Measurements from ENCODE around the gene DNAJC5. TPM values are rescaled to one million over a fixed set of nuclear protein-coding genes. Genes with fewer than 3 reads are reported as not detected.
"Not testable (repeated sequence)": the region's sequence is repeated elsewhere in the genome, so short reads cannot be mapped to it uniquely, and the experiment has no call there.

DNAJC5 gene
- total RNA-seq, 2 donors from 2014 or later, result 46.8 to 53.4 TPM

DNA sequence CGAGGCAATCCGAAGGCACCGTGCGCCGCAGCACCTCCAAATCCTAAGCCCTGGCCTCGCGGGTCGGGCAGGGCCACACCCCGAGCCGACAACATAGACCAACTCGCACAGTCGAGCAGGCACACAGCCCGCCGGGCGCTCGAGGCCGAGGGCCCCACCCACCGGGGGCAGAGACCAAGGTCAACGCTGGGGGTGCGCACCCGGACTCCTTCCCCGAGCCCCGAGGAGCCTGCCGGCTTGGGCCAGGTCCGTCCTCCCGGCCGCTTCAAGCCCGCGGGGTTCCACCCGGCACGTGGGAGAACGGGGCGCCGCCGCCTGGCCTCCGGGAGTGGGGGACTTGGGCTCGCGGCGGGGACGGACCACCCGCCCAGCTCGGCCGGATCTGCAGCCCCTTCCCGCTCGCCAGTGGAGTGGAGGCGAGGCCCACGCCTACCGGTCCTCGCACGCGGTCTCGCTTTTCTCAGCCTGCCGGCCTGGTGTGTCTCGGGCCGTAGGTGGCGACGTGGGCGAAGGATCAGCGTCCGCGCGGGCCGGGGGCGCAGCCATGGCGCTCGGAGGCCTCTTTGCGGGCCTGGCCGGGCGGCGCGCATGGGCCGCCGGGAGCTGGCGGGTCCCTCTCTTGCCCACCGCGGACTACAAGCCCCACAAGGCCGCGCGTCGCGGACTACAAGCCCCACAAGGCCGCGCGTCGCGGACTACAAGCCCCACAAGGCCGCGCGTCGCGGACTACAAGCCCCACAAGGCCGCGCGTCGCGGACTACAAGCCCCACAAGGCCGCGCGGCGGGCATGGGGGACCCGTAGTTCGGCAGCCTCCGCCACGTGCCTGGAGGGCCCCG, 61.1 kb downstream of the DNAJC5 start, which contains the start of gene UCKL1:
UCKL1 (minus strand) TSS at position 590 of the 837 bp plus-strand sequence; CDS start at position 546, 44 bp downstream.
- H3K4me3 Mint-ChIP-seq, result peak within 1 kb of the TSS; percentile 81
- H3K9me3 Mint-ChIP-seq, result no peaks in the 10 kb centered on the region
- peak; percentile 81 for ATAC-seq (replicated peaks)
- H3K27me3 Mint-ChIP-seq, result no peaks in the 10 kb centered on the region
- peak within 1 kb of the TSS; percentile 90 for H3K27ac Mint-ChIP-seq
- peaks cover 8% of the 10 kb centered on the region for H3K36me3 Mint-ChIP-seq (ENCODE audit: low read depth)
- H3K4me1 Mint-ChIP-seq, result peaks cover 12% of the 10 kb centered on the region

DNA sequence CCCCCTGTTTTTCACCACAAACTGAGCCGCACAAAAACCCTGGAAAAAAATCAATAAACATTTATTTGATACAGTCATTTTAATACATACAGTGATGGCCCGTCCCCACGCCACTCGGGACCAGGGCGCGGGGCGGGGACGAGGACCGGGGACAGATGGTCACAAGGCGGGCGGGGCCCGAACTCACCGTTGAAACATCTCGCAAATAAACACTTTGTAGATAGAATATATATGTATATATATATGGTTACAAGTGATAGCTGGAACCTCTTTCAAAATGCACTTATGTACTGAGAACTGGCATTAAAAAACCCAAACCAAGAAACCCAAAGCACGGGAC, 61.7 kb downstream of the DNAJC5 start:
- peak overlapping the region; percentile 90 for H3K27ac Mint-ChIP-seq
- H3K4me3 Mint-ChIP-seq, result peak overlapping the region; percentile 81
- ATAC-seq (replicated peaks), result peak; percentile 14
- H3K9me3 Mint-ChIP-seq, result no peaks in the 10 kb centered on the region
- no peaks in the 10 kb centered on the region for H3K27me3 Mint-ChIP-seq
- peaks cover 12% of the 10 kb centered on the region for H3K4me1 Mint-ChIP-seq
- H3K36me3 Mint-ChIP-seq (ENCODE audit: low read depth), result peaks cover 8% of the 10 kb centered on the region

DNA sequence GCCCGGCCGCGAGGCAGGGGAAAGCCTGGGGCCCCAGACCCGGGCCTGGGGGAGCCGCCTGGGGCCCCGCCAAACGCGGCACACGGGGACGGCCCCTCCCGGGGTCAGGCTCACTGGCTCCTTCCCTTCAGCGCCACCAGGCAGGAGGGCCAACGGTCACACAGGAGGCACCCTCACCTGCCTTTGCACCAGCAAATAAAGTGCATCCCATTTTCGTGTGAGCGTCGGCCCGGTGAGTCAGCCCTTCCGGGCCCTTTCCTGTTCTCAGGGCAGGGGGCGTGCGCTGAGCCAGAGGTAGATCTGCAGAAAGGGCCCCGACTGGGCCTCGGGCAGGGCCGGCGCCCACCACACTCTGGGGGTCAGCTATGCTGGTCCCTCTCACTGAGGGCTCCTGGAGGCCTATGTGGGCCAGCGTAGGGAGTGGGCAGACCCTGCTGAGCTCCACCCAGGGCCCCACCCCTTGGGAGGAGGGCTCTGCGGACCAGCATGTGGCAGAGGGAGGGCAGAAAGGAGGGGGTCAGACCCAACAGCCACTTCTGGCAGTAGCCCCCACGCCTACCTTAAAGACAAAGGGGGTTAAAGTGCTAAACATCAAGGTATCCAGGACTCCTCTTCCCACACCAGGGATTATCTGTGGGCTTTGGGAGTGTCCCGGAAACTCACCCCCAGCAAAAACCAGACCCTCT, 62.2 kb downstream of the DNAJC5 start:
- peaks cover 12% of the 10 kb centered on the region for H3K4me1 Mint-ChIP-seq
- peak overlapping the region; percentile 81 for H3K4me3 Mint-ChIP-seq
- H3K27ac Mint-ChIP-seq, result peak overlapping the region; percentile 90
- peak; percentile 69 for ATAC-seq (replicated peaks)
- H3K36me3 Mint-ChIP-seq (ENCODE audit: low read depth), result peaks cover 8% of the 10 kb centered on the region
- no peaks in the 10 kb centered on the region for H3K9me3 Mint-ChIP-seq
- H3K27me3 Mint-ChIP-seq, result no peaks in the 10 kb centered on the region

DNA sequence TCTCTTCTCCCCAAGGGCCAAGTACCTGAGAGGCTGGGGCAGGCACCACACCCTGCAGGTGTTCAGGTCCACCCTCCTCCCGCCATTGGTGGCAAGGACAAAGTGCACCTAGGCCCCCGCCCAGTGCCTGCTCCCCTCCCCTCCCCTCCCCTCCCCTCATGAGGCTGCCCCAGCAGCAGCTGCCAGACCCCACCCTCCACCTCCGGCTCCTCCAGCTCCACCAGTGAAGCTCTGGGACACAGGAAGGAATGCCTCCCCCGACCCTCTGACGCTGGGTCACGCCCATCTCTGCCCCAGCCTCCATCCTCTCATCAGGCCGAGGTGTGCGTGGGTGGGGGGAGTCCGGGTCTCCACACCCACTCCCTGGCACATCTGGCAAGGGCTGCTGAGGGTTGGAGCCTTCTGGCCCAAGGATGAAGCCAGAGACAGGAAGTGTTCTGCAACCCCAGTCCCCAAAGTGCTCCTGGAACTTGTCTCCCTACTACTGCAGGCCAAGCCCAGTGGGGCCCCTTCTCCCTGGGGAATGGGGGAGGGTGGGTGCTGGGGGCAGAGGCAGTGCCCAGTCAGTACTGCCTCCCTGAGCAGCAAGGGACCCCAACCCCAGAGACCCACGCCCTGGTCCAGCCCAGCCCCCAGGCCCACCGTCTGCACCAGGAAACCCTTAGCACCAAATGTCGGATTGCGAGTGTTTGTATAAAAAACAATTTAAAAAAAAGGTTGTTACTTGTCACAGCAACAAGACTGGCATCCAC, 62.9 kb downstream of the DNAJC5 start:
- no peaks in the 10 kb centered on the region for H3K27me3 Mint-ChIP-seq
- peak overlapping the region; percentile 90 for H3K27ac Mint-ChIP-seq
- H3K4me1 Mint-ChIP-seq, result peaks cover 12% of the 10 kb centered on the region
- H3K9me3 Mint-ChIP-seq, result no peaks in the 10 kb centered on the region
- peaks cover 8% of the 10 kb centered on the region for H3K36me3 Mint-ChIP-seq (ENCODE audit: low read depth)
- peak overlapping the region; percentile 81 for H3K4me3 Mint-ChIP-seq
- peak; percentile 5 for ATAC-seq (replicated peaks)

DNA sequence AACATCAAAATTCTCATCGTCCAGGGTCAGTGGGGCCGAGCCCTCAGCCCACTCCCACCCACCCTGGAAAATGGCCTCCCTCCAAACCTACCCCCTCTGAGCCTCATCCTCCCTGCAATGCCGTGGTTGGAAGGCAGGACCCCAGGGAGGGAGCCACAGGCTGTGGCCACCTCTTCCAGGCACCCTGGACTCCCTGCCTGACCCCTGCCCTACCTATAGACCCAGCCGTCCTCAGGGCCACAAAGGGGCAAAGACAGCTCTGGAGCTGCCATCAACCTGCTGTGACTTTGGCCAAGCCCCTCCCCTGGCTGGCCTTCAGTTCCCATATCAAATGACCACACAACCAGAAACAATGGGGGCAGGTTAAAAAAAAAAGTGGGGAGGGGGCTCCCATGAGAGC, 63.5 kb downstream of the DNAJC5 start:
- peak overlapping the region; percentile 90 for H3K27ac Mint-ChIP-seq
- no peaks in the 10 kb centered on the region for H3K27me3 Mint-ChIP-seq
- H3K36me3 Mint-ChIP-seq (ENCODE audit: low read depth), result peaks cover 8% of the 10 kb centered on the region
- H3K4me1 Mint-ChIP-seq, result peaks cover 11% of the 10 kb centered on the region
- H3K4me3 Mint-ChIP-seq, result peak overlapping the region; percentile 81
- no peaks in the 10 kb centered on the region for H3K9me3 Mint-ChIP-seq
- ATAC-seq (replicated peaks), result no peak

DNA sequence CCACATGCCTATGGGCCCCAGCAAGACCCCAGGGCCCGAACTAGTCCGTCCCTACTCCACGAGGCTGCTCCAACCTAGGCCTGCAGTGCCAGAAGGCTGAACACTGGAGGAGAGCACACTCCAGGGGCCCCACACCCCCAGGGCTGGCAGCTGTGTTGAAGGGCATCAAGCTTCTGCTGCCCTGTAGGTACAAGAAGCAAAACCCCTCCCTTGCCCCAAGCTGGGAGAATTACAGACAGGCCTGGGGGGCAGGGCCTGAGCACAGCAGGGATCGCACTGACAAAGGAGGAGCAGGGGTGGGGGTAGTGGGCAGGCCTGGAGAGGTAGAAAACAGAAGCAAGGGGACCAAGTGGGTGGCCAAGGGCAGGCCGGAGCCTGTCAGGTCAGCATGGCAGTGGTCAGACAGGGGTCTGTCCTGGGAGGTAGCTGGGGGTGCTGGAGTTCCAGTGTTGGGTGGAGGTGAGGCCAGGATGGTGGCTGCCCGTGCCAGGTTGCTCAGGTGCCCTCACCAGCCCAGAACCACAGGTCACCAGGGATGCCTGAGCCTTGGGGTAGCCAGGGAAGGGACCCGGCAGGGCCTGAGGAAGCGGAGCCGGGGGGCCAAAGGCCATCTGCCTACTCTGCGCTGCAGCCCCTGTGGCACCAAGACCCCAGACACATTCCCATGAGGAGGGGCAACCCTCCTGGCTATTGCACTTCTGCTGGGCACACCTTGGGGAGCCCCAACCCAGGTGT, 64.2 kb downstream of the DNAJC5 start:
- Mint-ChIP-seq H3K4me1 (peaks cover 5% of the 10 kb centered on the region), H3K27ac (peak overlapping the region; percentile 90), H3K4me3 (no peak overlapping the region), H3K27me3 (no peaks in the 10 kb centered on the region), H3K9me3 (no peaks in the 10 kb centered on the region), H3K36me3 (ENCODE audit: low read depth) (peaks cover 5% of the 10 kb centered on the region)
- no peak for ATAC-seq (replicated peaks)

DNA sequence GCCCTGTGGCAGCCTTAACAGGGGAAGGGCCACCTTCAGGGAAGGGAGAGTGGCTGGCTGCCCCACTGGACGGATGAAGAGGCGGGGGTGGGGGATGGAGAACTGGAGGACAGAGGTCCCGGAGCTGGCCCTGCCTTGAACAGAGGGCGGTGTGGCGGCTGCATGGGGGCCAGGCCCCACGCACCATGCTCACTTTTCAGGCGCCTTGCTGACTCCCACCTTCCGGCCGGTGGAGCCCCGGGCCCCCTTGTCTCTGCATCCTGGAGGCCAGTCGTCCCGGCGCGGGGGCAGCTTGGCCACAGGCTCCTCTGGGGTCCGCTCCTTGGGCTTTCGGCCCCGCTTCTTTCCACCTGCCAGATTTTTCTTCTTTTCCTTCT, 64.8 kb downstream of the DNAJC5 start:
- H3K27ac Mint-ChIP-seq, result no peak overlapping the region
- ATAC-seq (replicated peaks), result no peak
- no peaks in the 10 kb centered on the region for H3K36me3 Mint-ChIP-seq (ENCODE audit: low read depth)
- H3K9me3 Mint-ChIP-seq, result no peaks in the 10 kb centered on the region
- H3K4me1 Mint-ChIP-seq, result no peaks in the 10 kb centered on the region
- H3K27me3 Mint-ChIP-seq, result no peaks in the 10 kb centered on the region
- H3K4me3 Mint-ChIP-seq, result no peak overlapping the region

DNA sequence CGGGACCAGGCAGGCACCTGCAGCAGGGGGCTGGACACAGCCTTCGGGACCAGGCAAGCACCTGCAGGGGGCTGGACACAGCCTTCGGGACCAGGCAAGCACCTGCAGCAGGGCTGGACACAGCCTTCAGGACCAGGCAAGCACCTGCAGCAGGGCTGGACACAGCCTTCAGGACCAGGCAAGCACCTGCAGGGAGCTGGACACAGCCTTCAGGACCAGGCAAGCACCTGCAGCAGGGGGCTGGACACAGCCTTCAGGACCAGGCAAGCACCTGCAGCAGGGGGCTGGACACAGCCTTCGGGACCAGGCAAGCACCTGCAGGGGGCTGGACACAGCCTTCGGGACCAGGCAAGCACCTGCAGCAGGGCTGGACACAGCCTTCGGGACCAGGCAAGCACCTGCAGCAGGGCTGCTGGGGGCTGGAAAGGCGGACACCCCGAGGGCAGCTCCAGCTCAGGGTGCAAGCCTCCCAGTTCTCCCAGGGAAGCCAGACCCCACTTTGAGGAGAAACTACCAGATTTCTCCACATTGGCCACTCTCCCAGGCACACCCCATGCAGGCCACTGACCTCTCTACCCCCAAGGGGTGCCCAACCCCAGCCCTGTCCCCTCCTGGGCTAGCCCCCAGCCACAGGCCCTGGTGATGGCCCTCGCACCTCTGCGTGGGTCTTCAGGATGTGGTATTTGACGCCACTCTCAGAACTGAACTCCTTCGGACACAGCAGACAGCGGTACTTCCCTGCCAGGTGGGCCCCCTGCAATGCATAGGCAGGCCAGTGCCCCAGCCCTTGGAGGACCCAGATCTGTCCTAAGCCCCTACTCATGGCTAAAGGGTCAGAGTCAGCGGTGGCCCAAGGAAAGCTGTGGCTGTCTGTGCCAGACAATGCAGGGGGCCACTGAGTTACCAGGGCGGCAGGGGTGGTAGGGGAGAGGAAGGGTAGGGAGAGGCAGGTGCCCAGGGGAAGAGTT, 66.0 kb downstream of the DNAJC5 start:
- H3K27ac Mint-ChIP-seq; H3K27me3 Mint-ChIP-seq; ATAC-seq (replicated peaks); H3K36me3 Mint-ChIP-seq (ENCODE audit: low read depth); H3K9me3 Mint-ChIP-seq; H3K4me3 Mint-ChIP-seq; H3K4me1 Mint-ChIP-seq: not testable (repeated sequence)

DNA sequence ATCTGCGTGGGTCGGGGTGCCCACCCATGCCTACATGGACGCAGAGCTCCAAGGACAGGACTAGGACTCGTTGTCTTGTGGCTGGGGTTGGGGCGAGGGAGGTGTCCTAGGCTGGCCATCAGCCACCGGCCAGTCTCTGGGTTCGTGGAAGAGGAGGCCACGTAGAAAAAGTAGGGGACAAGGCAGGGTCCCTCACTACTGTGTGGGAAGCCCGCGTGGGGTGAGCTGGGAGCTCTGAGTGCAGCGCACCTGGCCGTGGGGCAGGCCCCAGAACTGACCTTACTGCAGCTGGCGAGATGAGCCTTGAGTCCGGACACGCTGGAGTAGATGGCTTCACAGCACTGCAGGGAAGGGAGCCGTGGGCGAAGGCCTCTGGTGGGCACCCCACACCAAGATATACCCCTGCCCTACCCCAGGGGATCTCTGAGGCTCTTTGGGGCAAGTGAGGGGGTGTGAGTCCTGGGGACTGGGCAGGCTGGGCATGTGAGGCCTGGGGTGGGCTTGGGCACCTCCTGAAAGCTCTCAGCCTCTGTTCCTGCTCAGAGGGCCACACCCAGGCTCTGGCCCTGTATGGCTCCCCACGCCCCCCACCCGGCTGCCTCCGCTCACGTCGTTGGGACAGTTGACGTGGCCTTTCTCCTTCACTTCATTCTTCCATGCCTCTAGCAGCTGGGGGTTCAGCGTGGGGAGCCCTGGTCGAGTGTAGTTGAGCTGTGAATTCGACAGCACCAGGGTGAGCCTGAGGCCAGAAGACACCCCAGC, 66.9 kb downstream of the DNAJC5 start:
- Mint-ChIP-seq H3K27ac (no peak overlapping the region), H3K9me3 (no peaks in the 10 kb centered on the region), H3K36me3 (ENCODE audit: low read depth) (peaks cover 10% of the 10 kb centered on the region), H3K27me3 (no peaks in the 10 kb centered on the region), H3K4me1 (no peaks in the 10 kb centered on the region), H3K4me3 (no peak overlapping the region)
- ATAC-seq (replicated peaks), result no peak

DNA sequence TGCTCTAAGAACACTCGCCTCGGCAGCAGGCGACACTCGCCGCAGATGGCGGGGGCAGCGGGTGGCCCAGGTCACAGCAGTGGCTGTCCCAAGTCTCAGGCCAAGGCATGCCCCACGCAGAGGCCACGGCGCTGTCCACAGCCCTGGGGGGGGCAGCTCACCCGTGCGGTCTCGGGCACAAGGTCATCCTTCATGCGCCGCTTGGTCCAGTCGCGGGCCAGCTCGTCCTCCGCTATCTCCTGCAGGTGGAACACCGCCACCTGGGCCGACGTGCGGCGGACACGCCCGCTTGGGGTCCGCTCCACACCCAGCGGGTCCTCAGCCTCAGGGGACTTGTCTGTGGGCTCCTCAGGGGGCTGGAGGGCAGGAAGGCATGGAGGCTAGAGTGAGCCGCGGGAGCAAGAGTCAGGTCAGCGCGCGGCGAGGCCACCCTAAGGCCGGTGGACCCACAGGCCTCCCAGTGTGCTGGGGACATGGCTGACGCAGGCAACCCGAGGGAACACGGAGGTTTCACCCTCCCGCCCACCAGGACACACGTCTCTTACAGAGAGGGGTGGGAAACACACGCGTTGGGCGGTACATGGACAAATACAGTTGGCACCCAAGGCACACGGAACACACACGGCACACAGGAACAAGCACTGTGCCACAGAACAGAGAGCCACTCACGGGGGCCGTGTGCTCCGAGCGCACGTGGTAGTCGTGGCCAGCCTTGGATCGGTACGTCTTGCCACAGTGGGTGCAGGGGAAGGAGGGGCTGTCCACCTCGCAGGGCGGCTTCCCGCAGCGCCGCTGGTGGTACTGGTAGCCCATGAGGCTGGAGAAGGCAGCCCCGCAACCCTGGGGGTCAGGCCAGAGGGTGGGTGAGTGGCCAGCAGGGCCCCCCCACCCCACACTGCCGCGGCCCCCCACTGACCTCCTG, 67.8 kb downstream of the DNAJC5 start:
- peaks cover 10% of the 10 kb centered on the region for H3K36me3 Mint-ChIP-seq (ENCODE audit: low read depth)
- H3K4me1 Mint-ChIP-seq, result no peaks in the 10 kb centered on the region
- no peak overlapping the region for H3K27ac Mint-ChIP-seq
- H3K4me3 Mint-ChIP-seq, result no peak overlapping the region
- no peaks in the 10 kb centered on the region for H3K9me3 Mint-ChIP-seq
- H3K27me3 Mint-ChIP-seq, result no peaks in the 10 kb centered on the region
- no peak for ATAC-seq (replicated peaks)

DNA sequence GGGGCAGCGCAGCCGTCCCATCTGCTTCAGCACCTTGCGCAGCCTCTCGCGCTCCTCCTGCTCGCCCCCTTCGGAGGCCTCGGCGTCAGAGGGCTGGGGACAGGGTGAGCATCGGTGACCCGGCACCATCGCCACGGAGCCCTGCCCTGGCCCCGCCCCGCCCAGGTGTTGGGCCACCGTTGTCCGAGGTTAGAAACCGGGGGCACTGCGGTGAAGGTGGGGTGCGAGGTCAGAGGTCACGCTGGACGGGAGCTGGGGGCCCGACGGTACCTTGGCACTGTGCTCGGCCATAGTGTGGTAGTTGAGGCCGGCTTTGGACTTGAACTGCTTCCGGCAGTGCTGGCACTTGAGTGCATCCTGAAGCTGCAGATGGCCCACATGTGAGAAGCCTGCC, 68.4 kb downstream of the DNAJC5 start:
- Mint-ChIP-seq H3K9me3 (no peaks in the 10 kb centered on the region), H3K27me3 (no peaks in the 10 kb centered on the region), H3K36me3 (ENCODE audit: low read depth) (peaks cover 10% of the 10 kb centered on the region), H3K27ac (no peak overlapping the region), H3K4me1 (no peaks in the 10 kb centered on the region), H3K4me3 (no peak overlapping the region)
- no peak for ATAC-seq (replicated peaks)

DNA sequence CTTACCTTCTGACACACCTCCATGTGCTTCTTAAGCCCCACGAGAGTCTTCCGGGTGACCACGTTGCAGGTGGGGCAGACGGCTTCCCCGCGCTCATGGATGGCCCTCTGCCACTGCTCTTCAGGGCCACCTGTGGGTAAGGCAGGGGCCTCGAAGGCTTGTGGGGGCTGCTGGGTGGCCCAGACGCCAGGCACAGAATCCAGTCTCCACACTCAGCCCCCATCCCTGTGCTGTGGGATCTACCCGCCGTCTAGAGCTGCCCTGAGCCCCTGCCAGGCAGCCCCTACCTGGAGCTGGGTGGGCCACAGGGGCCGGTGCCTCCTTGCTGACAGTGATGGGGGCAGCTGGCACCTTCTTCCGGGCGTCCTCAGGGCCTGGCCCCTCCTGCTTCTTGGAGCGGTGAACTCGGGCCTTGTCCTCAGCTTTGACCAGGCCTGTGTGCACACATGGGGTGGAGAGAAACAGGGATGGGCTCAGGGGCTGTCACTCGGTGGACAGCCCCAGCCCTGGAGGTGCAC, 68.9 kb downstream of the DNAJC5 start:
- Mint-ChIP-seq H3K27me3 (no peaks in the 10 kb centered on the region), H3K4me1 (no peaks in the 10 kb centered on the region), H3K36me3 (ENCODE audit: low read depth) (peaks cover 10% of the 10 kb centered on the region), H3K9me3 (no peaks in the 10 kb centered on the region), H3K4me3 (no peak overlapping the region), H3K27ac (no peak overlapping the region)
- no peak for ATAC-seq (replicated peaks)
